NT2/D1 (cell line): ENCODE results near the gene VSIG10L2.

Experiments
- SUZ12 ChIP-seq: IDR thresholded peaks from 2 replicates; pipeline ENCODE4 v1.6.1; 2011; ENCODE audit not compliant: insufficient read length, insufficient read depth; ENCODE audit errors: extremely low read depth
- ZNF274 ChIP-seq: IDR thresholded peaks from 2 replicates; pipeline ENCODE4 v1.6.1; 2011; ENCODE audit warnings: mild to moderate bottlenecking, low read depth, low read length

DNA sequence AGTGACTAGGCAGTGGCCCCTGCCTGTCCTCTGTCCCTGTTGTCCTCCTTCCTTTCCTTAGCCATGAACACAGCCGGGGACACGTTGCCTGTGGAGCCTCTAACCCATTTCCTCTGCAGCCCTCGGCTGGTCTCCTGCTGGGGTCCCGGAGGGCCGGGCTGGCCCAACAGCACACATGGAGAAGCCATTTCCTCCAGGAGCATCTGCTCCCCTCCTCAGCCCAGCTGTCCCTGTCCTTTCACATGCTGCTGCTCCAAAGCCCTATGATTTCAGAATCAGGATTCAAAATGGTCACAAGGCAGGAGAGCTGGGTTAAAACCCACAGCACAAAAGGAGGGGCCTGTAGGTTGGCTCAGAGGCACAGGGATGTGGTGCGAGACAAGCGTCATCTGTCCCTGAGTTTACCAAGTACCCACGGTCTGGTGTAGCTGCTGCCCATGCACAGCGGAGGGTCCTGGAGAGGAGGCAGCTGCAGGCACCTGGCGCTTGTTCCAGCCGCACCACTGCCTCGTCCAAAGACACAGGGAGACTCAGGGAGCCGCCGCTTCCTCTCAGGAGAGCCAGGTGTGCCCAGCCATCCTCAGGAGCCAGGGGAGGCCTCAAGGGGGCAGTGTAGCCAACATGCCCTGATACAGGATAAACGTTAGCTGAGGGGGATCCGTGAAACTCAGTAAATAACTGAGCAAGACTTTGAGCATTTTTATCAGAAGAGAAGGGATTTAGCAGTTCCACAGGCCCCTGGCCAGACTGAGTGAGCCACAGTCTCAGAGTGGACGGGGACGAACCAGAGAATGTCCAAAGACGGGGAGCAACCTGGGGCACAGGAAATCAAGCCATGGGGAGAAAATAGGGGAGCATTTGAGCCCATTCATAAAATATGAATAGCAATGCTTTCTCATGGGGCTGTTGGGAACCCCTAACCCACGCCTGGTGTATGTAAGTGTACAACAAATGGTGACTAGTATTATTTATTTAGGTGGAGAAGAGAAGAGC is 3.9 kb upstream of the VSIG10L2 start:
- no peak for TF ChIP-seq SUZ12
- no peak for TF ChIP-seq ZNF274
